Gastroesophageal sphincter (tissue), 3 donors: ENCODE data around the gene TSPAN5.

ENCODE experiments used
- CTCF ChIP-seq, 4 experiments: fragments of 200-600 bp in 2 of 4; fragments of 450-650 bp in 2 of 4; sonication (generic) in 1 of 4; IDR thresholded peaks; one replicate each; pipeline ENCODE4 v1.5.1; 2017 to 2019; ENCODE audit warnings: antibody characterized with exemption in 4 of 4, mild to moderate bottlenecking in 2 of 4, moderate library complexity in 2 of 4
- EP300 ChIP-seq: sonication (generic); formaldehyde crosslinking; IDR thresholded peaks from one replicate; pipeline ENCODE4 v1.6.1; 2017; ENCODE audit warnings: antibody characterized with exemption, mild to moderate bottlenecking
- POLR2A ChIP-seq, 2 donors: fragments of 450-650 bp; IDR thresholded peaks; one replicate each; pipeline ENCODE4 v1.6.1; 2017; ENCODE audit warnings: antibody characterized with exemption in 2 of 2, mild to moderate bottlenecking in 2 of 2, moderate library complexity in 1 of 2

GRCh38 chr4:98608356-98608755, 50.1 kb downstream of the TSPAN5 start:
- no peak for TF ChIP-seq POLR2A (IDR thresholded peaks at IDR 0.05)
- no peak for TF ChIP-seq CTCF (IDR thresholded peaks at IDR 0.05)
- no peak for TF ChIP-seq EP300
